ENCODE results near the gene NTN1.

Gene NTN1

DNA sequence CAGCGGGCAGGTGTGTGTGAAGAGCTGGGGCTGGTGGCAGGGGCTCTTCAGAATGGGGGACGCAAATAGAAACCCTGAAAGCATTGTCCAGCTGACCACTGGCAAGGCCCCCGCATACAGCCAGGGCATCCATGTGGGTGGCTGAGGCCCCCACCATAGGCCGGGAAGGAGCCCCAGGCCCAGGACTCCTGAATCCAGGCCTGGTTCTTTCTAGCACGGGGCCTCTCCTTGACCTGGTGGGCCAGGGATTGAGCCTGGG lies 200.5 kb downstream of the NTN1 start (continued):
- TF ChIP-seq ZNF133 (tag by site-specific recombination; IDR thresholded peaks at IDR 0.05) = no peak

DNA sequence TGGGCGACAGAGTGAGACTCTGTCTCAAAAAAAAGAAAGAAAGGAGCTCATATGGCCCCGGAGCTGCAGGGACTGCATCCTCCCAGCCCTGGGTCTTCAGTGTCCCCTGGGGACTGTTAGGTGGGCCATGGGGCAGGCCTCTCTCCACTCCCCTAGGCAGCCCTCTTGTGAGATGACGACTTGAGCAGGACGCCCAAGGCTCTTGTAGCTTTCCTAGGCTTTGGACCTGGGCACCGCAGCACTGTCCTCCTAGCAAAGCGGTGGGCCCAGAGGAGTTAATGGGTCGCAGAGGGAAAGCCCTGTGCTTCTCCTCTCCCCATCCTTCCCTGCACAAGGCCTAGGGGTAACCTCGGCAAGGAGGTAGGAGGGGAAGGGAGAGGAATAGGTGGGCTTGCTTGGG lies 202.2 kb downstream of the NTN1 start:
- no peak overlapping the region for H3K4me3 ChIP-seq (ENCODE audit: low read depth, low read length)
- TF ChIP-seq MEIS1 (CRISPR knock-in tag; IDR thresholded peaks at IDR 0.05; ENCODE audit: borderline replicate concordance) (no peak), ZNF169 (tag by site-specific recombination; IDR thresholded peaks at IDR 0.05) (no peak), ZNF654 (tag by site-specific recombination; IDR thresholded peaks at IDR 0.05; ENCODE audit: low read depth) (no peak), ZNF623 (tag by site-specific recombination; IDR thresholded peaks at IDR 0.05) (no peak)
- peaks cover 8 to 28% of the 10 kb centered on the region in 2 experiments; a peak in 2 of 3 replicates for H3K36me3 ChIP-seq (ENCODE audit: control insufficient read depth in 2 of 2, insufficient read depth in 1 of 2, low read length in 2 of 2)
- H3K27ac ChIP-seq (ENCODE audit: extremely low read depth, low read depth, low read length) = no peak overlapping the region
- H3K4me1 ChIP-seq (ENCODE audit: control insufficient read depth, insufficient read depth, low read length) = no peaks in the 10 kb centered on the region
- ChIA-PET CTCF (no interaction called here), POLR2A (no interaction called here)
- no peaks in the 10 kb centered on the region for H3K9me3 ChIP-seq (ENCODE audit: control insufficient read depth, insufficient read depth, low read depth, low read length)

DNA sequence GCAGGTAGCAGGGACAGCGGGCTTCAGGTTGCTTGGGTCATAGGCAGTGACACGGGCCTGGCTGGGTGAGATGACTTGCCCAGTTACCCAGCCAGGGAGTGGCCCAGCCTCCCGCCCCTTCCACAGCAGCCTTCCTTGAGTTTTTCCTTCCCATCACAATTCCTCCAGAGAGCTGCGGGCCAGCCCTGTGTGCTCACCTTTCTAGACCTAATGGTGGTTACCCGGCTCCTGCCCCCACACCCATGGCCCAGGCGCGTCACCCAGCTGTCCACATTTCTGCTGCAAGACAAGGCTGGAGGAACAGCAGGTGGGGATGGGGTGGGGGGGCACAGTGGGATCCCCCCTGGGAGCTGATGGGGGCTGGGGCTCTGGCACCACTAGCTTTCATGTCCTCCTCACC lies 203.2 kb downstream of the NTN1 start:
- H3K27ac ChIP-seq (ENCODE audit: extremely low read depth, low read depth, low read length) = no peak overlapping the region
- TF ChIP-seq ZNF426 (tag by site-specific recombination; IDR thresholded peaks at IDR 0.05) (no peak), ZNF596 (tag by site-specific recombination; IDR thresholded peaks at IDR 0.05) (no peak), ZNF610 (tag by site-specific recombination; IDR thresholded peaks at IDR 0.05; ENCODE audit: borderline replicate concordance) (no peak), ZNF747 (tag by site-specific recombination; IDR thresholded peaks at IDR 0.05) (no peak)
- H3K4me3 ChIP-seq (ENCODE audit: low read depth, low read length) = no peak overlapping the region
- ChIA-PET CTCF (no interaction called here), POLR2A (no interaction called here)
- H3K36me3 ChIP-seq (ENCODE audit: control insufficient read depth in 2 of 2, insufficient read depth in 1 of 2, low read length in 2 of 2) = peaks cover 8 to 32% of the 10 kb centered on the region in 2 experiments; a peak in 2 of 3 replicates
- no peaks in the 10 kb centered on the region for H3K9me3 ChIP-seq (ENCODE audit: control insufficient read depth, insufficient read depth, low read depth, low read length)
- no peaks in the 10 kb centered on the region for H3K4me1 ChIP-seq (ENCODE audit: control insufficient read depth, insufficient read depth, low read length)

DNA sequence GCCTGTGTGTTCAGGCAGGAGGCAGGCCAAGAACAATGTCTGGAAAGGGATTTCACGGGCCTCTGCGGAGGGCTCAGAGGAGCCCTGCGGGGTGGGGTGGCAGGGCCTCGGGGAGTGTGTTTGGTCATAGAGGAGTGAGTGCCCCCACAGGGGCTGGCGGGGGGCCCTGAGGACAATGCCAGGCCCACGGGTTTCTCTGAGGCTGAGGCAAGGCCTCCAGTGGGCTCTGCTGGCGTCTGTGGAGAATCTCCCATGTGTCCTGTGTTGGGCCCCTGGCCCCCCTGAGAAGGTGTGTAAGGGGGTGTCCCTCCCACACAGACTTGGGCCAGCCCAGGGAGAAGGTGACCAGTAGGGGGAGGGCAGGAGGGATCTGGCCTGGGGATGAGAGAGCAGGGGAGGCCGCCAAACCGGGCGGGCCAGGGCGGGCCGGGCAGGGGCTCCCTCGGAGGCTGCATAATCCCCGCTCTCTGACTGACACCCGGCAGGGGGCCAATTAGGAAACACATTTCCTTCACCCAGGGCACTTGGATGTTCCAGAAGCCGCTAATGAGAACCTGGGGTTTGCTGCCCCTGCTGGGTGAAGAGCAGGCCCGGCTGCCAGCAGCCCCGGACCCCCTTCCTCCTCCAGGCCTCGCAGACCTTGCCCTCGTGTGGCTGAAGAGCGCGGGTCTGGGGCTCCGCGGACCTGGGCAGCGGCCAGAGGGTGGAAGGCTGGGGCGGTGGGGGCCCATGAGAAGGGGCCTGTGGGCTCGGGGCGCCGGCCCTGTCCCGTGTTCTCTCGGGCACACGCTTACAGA lies 204.2 kb downstream of the NTN1 start:
- CTCF ChIA-PET = interaction anchor here (0.6 kb wide), 1 partner anchor 184 kb away, joined by 4 read pairs; no protein-coding TSS in a partner anchor
- no peak overlapping the region for H3K4me3 ChIP-seq (ENCODE audit: low read depth, low read length)
- H3K9me3 ChIP-seq (ENCODE audit: control insufficient read depth, insufficient read depth, low read depth, low read length) = no peaks in the 10 kb centered on the region
- H3K36me3 ChIP-seq (ENCODE audit: control insufficient read depth in 2 of 2, insufficient read depth in 1 of 2, low read length in 2 of 2) = peaks cover 8 to 32% of the 10 kb centered on the region in 2 experiments; a peak in 2 of 3 replicates
- no peaks in the 10 kb centered on the region for H3K4me1 ChIP-seq (ENCODE audit: control insufficient read depth, insufficient read depth, low read length)
- POLR2A ChIA-PET = no interaction called here
- H3K27ac ChIP-seq (ENCODE audit: extremely low read depth, low read depth, low read length) = no peak overlapping the region
- TF ChIP-seq ZNF140 (tag by site-specific recombination; IDR thresholded peaks at IDR 0.05) = no peak
- peak; percentile 69 for TF ChIP-seq GLIS1 (tag by site-specific recombination; IDR thresholded peaks at IDR 0.05)
- TF ChIP-seq ZIC2 (tag by site-specific recombination; IDR thresholded peaks at IDR 0.05) = peak; percentile 81

DNA sequence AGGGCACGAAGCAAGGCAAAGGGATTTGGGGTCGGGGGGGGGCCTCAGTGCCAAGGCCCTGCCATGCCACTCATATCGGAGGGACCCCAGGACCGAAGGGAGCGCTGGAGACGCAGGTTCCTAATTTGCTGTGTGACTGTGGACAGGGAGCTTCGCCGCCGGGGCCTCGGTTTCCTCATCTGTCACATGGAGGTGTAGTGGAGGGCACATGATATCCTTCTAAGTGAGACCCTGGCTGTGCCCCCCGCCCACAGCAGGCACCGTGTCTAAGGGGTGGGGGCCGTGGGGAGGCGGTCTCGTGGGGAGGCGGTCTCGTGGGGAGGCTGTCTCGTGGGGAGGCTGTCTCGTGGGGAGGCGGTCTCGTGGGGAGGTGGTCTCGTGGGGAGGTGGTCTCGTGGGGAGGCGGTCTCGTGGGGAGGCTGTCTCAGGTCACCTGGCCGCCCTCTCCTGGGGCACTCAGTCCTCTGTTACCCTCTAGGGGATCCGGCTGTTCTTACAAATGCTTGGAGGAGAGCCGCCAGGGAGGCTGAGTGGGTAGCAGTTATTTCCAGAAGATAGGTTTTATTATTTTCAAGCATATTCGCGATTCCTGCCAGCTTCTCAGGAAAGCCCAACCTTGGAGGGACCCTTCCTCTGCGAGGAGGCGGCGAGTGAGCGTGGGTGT lies 205.0 kb downstream of the NTN1 start:
- ChIA-PET POLR2A (no interaction called here), CTCF (interaction anchor here (0.6 kb wide), 1 partner anchor 296 kb away, joined by 3 read pairs; no protein-coding TSS in a partner anchor)
- Histone ChIP-seq H3K27ac (ENCODE audit: extremely low read depth, low read depth, low read length) (no peak overlapping the region), H3K4me1 (ENCODE audit: control insufficient read depth, insufficient read depth, low read length) (no peaks in the 10 kb centered on the region), H3K36me3 (ENCODE audit: control insufficient read depth in 2 of 2, insufficient read depth in 1 of 2, low read length in 2 of 2) (peaks cover 8 to 29% of the 10 kb centered on the region in 2 experiments; a peak in 2 of 3 replicates), H3K9me3 (ENCODE audit: control insufficient read depth, insufficient read depth, low read depth, low read length) (no peaks in the 10 kb centered on the region), H3K4me3 (ENCODE audit: low read depth, low read length) (no peak overlapping the region)
- TF ChIP-seq SCRT2 (tag by site-specific recombination; IDR thresholded peaks at IDR 0.05) = no peak
- TF ChIP-seq ZFHX2 (tag by site-specific recombination; conservative IDR thresholded peaks at IDR 0.05) = peak; percentile 20; the same call in 1 of the 2 replicates

All from HEK293 (cell line).